OCI-M2 (cell line): Measurements from ENCODE around the gene FBXO21.

Source experiments
- DNase-seq: peaks from one replicate; lab custom pipeline; 2025; ENCODE audit not compliant: unreplicated experiment; lab: John Stamatoyannopoulos, UW

FBXO21 gene

GRCh38 chr12:117166107-117166506, 24.2 kb downstream of the FBXO21 start:
- no peak for DNase-seq

GRCh38 chr12:117165342-117165741, 24.9 kb downstream of the FBXO21 start:
- DNase-seq, result no peak

DNA sequence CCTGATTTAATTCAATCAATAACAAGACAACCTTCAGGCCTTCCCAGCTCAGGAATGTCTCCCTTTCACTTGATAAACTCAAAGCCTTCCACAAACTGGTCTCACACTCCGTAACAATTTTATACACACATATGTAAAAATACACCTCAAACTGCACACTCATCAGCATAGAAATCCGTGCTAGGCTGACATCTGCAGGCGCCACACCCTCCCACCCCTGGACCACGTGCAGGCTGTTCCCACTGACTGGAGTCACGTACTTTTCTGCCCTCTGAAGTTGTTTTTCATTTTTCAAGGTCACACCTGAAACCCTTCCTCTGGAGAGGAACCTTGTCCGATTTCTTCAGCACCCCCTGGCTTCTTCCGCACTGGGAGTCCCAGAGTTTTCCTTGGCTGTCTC, 27.6 kb downstream of the FBXO21 start:
- no peak for DNase-seq

- DNase-seq, result no peak
These were observed 28.1 kb downstream of the FBXO21 start for GRCh38 chr12:117162167-117162539.

- DNase-seq, result no peak
These were observed 28.7 kb downstream of the FBXO21 start for GRCh38 chr12:117161460-117162166.

GRCh38 chr12:117159674-117160073, 30.6 kb downstream of the FBXO21 start:
- no peak for DNase-seq

GRCh38 chr12:117158911-117159553, 31.2 kb downstream of the FBXO21 start:
- DNase-seq, result no peak

GRCh38 chr12:117158096-117158495, 32.2 kb downstream of the FBXO21 start:
- DNase-seq, result no peak

GRCh38 chr12:117155278-117156060, 34.8 kb downstream of the FBXO21 start:
- DNase-seq, result no peak

DNA sequence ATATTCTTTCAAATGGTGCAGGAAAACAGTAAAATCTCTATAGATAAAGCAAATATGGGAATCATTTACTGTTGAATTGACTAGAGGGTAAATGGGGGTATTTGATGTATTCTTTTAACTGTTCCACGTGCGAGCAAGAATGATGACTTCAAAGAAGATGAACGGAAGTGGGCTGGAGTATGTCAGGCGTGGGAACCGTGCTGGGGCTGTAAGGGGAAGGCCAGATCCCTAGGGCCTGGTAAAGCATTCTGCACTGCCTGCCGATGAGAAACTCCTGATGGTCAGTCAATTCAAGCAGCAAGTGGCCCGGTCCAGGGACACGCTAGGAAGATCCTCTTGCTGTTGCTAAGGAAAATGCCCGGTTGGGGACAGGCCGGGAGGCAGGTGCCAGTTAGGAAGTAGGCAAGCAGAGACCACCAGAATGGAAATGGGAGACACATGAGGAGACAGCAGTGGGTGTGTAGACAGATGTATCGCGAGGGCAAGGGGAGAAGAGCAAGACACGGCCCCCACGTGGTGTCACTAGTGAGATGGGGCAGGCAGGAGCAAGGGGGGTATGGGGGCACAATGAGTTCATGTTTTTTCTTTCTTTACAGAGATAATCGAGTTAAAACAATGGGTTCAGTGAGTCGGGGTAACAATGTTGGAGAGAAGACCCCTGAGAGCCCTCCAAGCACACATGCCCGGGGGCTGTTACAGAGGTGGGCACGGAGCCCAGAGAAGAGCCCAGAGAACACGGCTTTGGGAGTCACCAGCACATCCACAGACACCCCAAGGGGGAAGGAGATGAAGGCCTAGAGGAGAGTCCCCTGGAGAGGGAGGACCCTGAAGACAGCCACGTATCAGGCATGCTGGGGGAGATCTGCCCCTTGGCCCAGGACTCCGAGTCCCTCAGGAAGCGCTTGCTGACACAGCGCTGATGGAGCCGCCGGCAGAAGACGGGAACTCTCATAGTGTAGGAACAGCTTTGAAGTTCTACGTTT, 37.2 kb downstream of the FBXO21 start:
- no peak for DNase-seq

DNA sequence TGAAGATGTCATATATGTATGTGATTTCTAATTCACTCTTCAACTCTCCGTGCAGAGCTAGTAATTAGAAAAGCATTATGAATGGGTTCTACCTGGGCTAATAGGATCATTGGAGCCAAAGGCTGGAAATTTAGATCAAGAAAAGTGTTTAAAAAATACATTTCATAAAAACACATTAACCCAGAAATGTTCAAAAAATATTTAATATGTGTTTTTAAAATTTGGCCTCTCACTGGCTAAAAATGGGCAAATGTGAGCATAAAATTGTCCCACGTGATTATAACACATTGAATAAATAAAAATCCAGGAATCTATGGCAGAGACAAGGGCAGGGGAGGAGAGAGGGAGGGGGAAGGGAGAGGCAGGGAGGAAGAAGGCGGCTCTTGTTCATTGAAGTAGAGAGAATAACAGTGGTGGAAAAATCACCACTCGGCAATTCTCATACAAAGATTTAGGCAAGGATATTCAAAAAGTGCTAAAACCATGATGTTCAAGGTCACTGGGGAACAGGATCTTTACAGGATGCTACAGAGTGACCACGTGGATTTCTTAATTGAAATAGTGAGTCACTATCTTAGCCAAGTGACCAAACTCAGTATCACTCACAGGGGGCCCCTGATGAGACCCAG, 38.8 kb downstream of the FBXO21 start:
- no peak for DNase-seq

GRCh38 chr12:117149431-117149830, 40.8 kb downstream of the FBXO21 start:
- no peak for DNase-seq

GRCh38 chr12:117148642-117149041, 41.6 kb downstream of the FBXO21 start:
- DNase-seq, result no peak

DNA sequence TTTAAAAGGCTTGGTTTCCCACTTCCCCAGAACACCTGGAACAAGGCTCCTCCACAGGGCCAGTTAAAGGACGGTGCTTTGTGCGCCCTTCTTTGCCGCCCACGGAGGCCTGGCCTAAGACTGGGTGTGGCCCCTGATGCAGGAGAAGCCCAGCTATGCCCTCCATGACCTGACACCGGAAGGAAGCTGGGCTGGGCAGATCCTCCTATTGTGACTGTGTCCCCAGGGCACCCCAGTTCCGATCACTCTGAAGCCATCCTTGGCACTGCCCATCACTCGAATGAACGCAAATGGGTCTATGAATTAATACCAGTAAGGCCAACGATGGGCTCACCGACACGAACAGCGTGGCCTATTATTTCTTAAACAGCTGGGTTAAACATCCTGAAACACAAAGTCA, 42.6 kb downstream of the FBXO21 start:
- no peak for DNase-seq

DNA sequence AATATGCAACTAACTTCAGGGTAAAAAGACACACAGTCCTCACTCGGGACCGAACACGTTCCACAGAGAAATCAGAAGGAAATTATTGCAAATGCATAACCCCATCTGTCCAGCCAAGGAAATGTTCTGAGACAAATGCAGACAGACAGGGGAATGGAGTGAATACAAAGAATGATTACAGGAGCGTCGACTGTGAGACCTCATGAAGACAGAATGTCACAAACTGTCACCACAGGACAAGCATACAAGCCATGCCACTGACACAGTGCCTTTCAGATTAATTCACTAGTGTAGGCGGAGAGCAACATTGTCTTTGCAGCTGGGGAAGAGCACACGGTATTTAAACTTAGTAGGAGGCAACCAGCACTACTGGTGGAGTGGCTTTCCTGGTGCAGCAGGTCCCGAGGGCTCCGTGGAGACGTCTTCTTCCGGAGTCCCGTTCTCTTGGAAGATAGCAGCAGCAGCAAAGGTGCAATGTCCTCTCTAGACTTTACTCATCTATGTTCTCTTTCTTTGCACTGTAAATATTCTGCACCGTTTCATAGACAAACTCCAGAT, 44.6 kb downstream of the FBXO21 start:
- no peak for DNase-seq

DNA sequence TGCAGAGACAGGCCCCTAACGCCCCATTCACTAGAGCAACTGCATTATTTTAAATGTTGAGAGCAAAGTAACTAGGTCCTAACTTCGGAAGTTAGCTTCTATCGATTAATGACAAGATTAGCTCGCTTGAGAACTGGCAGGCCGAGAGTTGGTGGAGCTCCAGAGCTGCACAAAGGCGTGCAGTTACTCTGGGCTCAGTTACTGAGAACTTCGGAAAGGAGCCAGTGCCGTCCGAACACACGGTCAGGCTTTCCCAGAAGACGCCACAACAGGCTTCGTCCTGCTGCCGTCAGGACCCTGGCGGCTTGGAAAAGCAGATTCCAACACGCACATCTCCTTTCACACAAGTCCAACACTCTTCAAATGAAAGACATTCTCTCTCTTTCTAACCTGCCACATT, 45.7 kb downstream of the FBXO21 start:
- no peak for DNase-seq

GRCh38 chr12:117143008-117143532, 47.2 kb downstream of the FBXO21 start:
- DNase-seq, result no peak

GRCh38 chr12:117142094-117142493, 48.2 kb downstream of the FBXO21 start:
- no peak for DNase-seq

DNA sequence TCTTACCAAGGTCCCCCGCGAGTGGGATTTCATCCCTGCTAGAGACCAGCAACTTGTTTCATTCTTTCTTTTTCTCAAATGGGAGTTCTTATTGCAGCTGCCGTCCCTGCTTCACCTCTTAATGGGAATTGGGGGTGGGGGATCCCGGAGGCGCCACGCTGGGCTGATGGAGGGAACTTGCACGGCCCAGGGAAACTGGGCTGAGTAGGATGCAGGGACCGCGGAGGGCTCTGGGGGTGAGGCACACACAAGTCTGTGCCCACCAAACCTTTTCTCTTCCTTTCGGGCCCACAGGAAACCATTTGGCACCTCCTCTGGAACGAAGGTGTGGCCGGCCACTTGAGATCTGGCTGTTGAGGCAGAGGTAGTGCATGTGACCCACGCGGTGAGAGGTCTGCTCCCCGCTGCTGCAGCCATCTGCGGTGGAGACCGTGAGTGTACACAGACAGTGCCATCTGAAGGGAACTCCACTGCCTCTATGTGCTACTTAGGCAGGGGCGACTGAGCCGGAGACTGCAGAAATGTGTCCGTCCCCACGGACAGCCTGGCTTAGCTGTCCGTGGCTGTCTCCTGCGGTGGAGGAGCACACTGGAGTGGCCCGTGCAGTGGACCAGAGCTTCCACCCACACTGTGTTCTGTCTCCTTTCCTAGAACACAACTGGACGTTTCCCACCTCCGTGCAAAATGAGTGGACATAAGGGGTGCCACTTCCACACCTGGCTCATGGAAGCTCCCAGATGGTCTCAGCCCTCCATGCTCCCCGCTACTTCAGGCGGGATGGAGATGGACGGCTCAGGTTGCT, 49.0 kb downstream of the FBXO21 start:
- no peak for DNase-seq
